Measurements from ENCODE around the gene PEX6. TPM values are rescaled to one million over a fixed set of nuclear protein-coding genes. Genes with fewer than 3 reads are reported as not detected.
"Not testable (repeated sequence)": the region's sequence is repeated elsewhere in the genome, so short reads cannot be mapped to it uniquely, and the experiment has no call there.

The PEX6 gene
- total RNA-seq, 1 experiment from 2014 or later, result 15.6 TPM

DNA sequence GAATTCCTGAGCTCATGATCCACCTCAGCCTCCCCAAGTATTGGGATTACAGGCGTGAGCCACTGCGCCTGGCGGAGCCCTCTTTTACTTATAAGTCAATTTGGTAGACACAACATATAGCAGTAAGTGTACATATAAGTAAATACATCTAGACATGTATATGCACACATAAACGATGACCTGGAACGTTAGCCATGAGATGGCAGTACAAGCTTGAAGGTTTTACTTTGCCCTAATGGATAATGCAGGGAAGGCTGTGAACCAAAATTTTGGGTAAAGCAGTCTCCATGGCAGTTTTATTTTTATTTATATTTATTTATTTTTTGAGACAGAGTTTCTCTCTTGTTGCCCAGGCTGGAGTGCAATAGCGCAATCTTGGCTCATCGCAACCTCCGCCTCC is 20.9 kb downstream of the PEX6 start:
- Mint-ChIP-seq H3K36me3 (ENCODE audit: insufficient read depth in 1 of 3, low read depth in 3 of 3) (peaks cover 0 to 10% (median 0%) of the 10 kb centered on the region in 3 experiments; a peak in 1 of 7 replicates), H3K27me3 (ENCODE audit: low read depth) (peaks cover 36% of the 10 kb centered on the region), H3K4me1 (peaks cover 14 to 20% of the 10 kb centered on the region in 2 experiments), H3K27ac (no peak overlapping the region), H3K9me3 (0 out of 5 replicates have a peak, but pooled peaks cover 0 to 2% of the 10 kb centered on the region in 2 experiments), H3K4me3 (no peak overlapping the region)
- TF ChIP-seq, protein P1, sequence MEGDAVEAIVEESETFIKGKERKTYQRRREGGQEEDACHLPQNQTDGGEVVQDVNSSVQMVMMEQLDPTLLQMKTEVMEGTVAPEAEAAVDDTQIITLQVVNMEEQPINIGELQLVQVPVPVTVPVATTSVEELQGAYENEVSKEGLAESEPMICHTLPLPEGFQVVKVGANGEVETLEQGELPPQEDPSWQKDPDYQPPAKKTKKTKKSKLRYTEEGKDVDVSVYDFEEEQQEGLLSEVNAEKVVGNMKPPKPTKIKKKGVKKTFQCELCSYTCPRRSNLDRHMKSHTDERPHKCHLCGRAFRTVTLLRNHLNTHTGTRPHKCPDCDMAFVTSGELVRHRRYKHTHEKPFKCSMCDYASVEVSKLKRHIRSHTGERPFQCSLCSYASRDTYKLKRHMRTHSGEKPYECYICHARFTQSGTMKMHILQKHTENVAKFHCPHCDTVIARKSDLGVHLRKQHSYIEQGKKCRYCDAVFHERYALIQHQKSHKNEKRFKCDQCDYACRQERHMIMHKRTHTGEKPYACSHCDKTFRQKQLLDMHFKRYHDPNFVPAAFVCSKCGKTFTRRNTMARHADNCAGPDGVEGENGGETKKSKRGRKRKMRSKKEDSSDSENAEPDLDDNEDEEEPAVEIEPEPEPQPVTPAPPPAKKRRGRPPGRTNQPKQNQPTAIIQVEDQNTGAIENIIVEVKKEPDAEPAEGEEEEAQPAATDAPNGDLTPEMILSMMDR (conservative IDR thresholded peaks at IDR 0.05), result no peak
- Histone ChIP-seq H3K27ac (ENCODE audit: insufficient read length, low read depth, low read length) (no peak overlapping the region), H2BK15ac (ENCODE audit: low read depth, low read length) (no peak overlapping the region), H2BK12ac (ENCODE audit: insufficient read length, low read depth, low read length) (no peak overlapping the region), H2AK5ac (ENCODE audit: insufficient read length, low read length) (no peak overlapping the region), H4K20me1 (ENCODE audit: control insufficient read depth, insufficient read depth, insufficient read length) (no peaks in the 10 kb centered on the region), H3T11ph (ENCODE audit: low read length) (no peak overlapping the region), H2AFZ (ENCODE audit: low read length) (no peak overlapping the region), H3K18ac (ENCODE audit: insufficient read length, low read depth, low read length) (no peak overlapping the region), H4K91ac (ENCODE audit: insufficient read length, low read depth, low read length) (no peak overlapping the region), H3K23ac (ENCODE audit: insufficient read length, low read depth, low read length) (no peak overlapping the region), H3K9me3 (ENCODE audit: control insufficient read depth, low read depth, low read length) (no peaks in the 10 kb centered on the region), H3K56ac (ENCODE audit: insufficient read length, low read depth, low read length) (no peak overlapping the region), H3K23me2 (ENCODE audit: insufficient read length, low read depth, low read length, poor library complexity, severe bottlenecking) (peaks cover 10% of the 10 kb centered on the region), H3K27me3 (ENCODE audit: insufficient read depth, low read length) (peaks cover 6% of the 10 kb centered on the region; the same call in 1 of the 2 replicates), H4K8ac (replicated peaks; ENCODE audit: insufficient read length, low read depth, low read length) (no peak overlapping the region), H3K14ac (ENCODE audit: insufficient read depth, low read length) (no peak overlapping the region), H2BK5ac (ENCODE audit: insufficient read length, low read length) (no peak overlapping the region), H3K4me1 (ENCODE audit: insufficient read depth, low read length) (no peaks in the 10 kb centered on the region), H2BK20ac (ENCODE audit: low read depth, low read length, poor library complexity, severe bottlenecking) (no peak overlapping the region), H3K4me2 (ENCODE audit: insufficient read depth, insufficient read length, low read length) (no peak overlapping the region), H3K9ac (ENCODE audit: extremely low read depth, insufficient read length, low read length) (no peak overlapping the region), H3K4ac (ENCODE audit: low read depth, low read length) (no peak overlapping the region), H3K79me1 (ENCODE audit: insufficient read depth, low read depth, low read length, poor library complexity, severe bottlenecking) (no peaks in the 10 kb centered on the region), H4K5ac (ENCODE audit: insufficient read length, low read depth, low read length) (no peak overlapping the region), H2BK120ac (ENCODE audit: low read depth, low read length, poor library complexity, severe bottlenecking) (no peak overlapping the region), H3K79me2 (ENCODE audit: insufficient read depth, low read length) (no peaks in the 10 kb centered on the region)
- DNase-seq, result no peak
- WGBS (ENCODE audit: extremely low coverage, insufficient read length, low lambda C conversion rate), result no CpG with 5 or more reads among the region's 8 CpGs

DNA sequence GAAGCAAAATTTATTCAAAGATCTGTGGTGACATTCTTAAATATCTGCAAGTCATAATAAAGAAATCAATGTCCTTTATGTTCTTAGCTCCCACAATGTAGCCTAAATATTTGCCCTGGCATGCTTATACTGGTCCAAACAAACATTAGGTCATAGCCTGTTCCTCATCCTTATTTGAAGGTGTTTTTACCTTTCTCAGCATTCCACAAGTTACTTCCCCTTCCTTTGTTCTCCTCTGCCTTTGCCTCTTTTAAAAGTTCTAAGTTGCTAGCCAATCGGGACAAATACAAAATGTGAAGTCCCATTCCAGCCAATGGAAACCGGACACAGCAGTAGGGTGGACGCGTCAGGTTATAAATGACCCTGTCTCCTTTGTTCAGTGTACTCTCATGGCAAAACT is 24.6 kb downstream of the PEX6 start:
- WGBS (ENCODE audit: extremely low coverage, insufficient read length, low lambda C conversion rate), result no CpG with 5 or more reads among the region's 4 CpGs

More for the DNA sequence above, 24.6 kb downstream of the PEX6 start:
- H3K4me3 Mint-ChIP-seq; H2AK5ac ChIP-seq (ENCODE audit: insufficient read length, low read length); H3K27me3 ChIP-seq (ENCODE audit: insufficient read depth, low read length); H3K27ac ChIP-seq (ENCODE audit: insufficient read length, low read depth, low read length); H3K18ac ChIP-seq (ENCODE audit: insufficient read length, low read depth, low read length); H2BK20ac ChIP-seq (ENCODE audit: low read depth, low read length, poor library complexity, severe bottlenecking); H2BK120ac ChIP-seq (ENCODE audit: low read depth, low read length, poor library complexity, severe bottlenecking); H3K23ac ChIP-seq (ENCODE audit: insufficient read length, low read depth, low read length); H3K79me2 ChIP-seq (ENCODE audit: insufficient read depth, low read length); H3K9me3 ChIP-seq (ENCODE audit: control insufficient read depth, low read depth, low read length); H3K4me1 ChIP-seq (ENCODE audit: insufficient read depth, low read length); H3K4ac ChIP-seq (ENCODE audit: low read depth, low read length); H3K9ac ChIP-seq (ENCODE audit: extremely low read depth, insufficient read length, low read length); H2BK12ac ChIP-seq (ENCODE audit: insufficient read length, low read depth, low read length); H4K5ac ChIP-seq (ENCODE audit: insufficient read length, low read depth, low read length); H3T11ph ChIP-seq (ENCODE audit: low read length); H2AFZ ChIP-seq (ENCODE audit: low read length); H3K4me2 ChIP-seq (ENCODE audit: insufficient read depth, insufficient read length, low read length); H3K9me3 Mint-ChIP-seq; H3K27ac Mint-ChIP-seq; H2BK5ac ChIP-seq (ENCODE audit: insufficient read length, low read length); H3K79me1 ChIP-seq (ENCODE audit: insufficient read depth, low read depth, low read length, poor library complexity, severe bottlenecking); H4K20me1 ChIP-seq (ENCODE audit: control insufficient read depth, insufficient read depth, insufficient read length); H3K36me3 Mint-ChIP-seq (ENCODE audit: insufficient read depth in 1 of 3, low read depth in 3 of 3); H3K56ac ChIP-seq (ENCODE audit: insufficient read length, low read depth, low read length); H4K91ac ChIP-seq (ENCODE audit: insufficient read length, low read depth, low read length); H3K23me2 ChIP-seq (ENCODE audit: insufficient read length, low read depth, low read length, poor library complexity, severe bottlenecking); H3K14ac ChIP-seq (ENCODE audit: insufficient read depth, low read length); H4K8ac ChIP-seq (replicated peaks; ENCODE audit: insufficient read length, low read depth, low read length); DNase-seq; H2BK15ac ChIP-seq (ENCODE audit: low read depth, low read length): not testable (repeated sequence)
- peaks cover 11% of the 10 kb centered on the region for H3K27me3 Mint-ChIP-seq (ENCODE audit: low read depth)
- peaks cover 10% of the 10 kb centered on the region in 2 experiments; a peak in 3 of 4 replicates for H3K4me1 Mint-ChIP-seq
